ENCODE measurements around the gene COL15A1.

DNA sequence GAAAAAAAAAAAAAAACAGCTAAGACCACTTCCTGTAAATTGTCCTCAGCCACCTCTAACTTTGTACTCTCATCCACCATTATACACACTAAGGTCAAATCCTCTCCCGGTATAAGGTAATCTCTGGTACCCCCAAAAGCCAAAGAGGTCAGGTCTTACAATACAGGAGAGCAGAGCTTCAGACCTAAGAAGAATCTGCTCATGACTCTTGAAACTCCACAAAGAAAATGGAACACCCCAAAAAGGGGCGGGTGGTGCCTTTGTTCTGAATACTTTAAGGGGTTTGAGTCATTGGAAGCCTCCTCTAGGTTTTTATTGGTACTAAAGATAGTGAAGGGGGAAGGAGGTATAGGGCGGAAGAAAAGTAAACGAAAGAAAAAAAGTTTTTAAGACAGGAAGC lies 69.8 kb downstream of the COL15A1 start:
- TF ChIP-seq CTCF (IDR thresholded peaks at IDR 0.05), result no peak
- TF ChIP-seq POLR2AphosphoS5 (IDR thresholded peaks at IDR 0.05; ENCODE audit: insufficient read depth in 1 of 2, low read depth in 1 of 2), result no peak
